Measurements from ENCODE around the gene ADAP1.

GRCh38 chr7:999149-999879, 44.8 kb upstream of the ADAP1 start:
- TF ChIP-seq CTCF (IDR thresholded peaks at IDR 0.05; ENCODE audit: insufficient read depth, low read length, poor library complexity, severe bottlenecking) (no peak), EZH2phosphoT487 (conservative IDR thresholded peaks at IDR 0.05; ENCODE audit: low read length) (no peak)
